ENCODE measurements around the gene IPO11.

DNA sequence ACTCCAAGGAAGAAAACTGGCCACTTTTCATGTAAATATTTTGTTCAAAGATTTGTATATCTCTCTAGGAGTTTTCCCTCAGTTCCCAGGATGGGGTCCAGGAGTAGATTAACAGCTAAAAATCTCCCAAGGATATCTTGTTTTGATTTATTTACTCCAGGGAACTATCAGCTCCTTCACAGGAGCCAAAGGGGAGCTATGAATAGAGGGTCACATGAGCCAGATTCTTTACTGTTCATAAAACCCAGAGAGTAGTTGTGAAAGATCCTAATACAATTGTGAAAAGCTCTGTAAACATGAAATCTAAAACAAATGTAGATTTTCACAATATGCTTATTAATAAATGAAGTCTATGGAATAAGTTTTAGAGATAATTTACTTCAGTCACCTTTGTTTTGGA is 25.7 kb upstream of the IPO11 start:
- TF ChIP-seq, protein P1, sequence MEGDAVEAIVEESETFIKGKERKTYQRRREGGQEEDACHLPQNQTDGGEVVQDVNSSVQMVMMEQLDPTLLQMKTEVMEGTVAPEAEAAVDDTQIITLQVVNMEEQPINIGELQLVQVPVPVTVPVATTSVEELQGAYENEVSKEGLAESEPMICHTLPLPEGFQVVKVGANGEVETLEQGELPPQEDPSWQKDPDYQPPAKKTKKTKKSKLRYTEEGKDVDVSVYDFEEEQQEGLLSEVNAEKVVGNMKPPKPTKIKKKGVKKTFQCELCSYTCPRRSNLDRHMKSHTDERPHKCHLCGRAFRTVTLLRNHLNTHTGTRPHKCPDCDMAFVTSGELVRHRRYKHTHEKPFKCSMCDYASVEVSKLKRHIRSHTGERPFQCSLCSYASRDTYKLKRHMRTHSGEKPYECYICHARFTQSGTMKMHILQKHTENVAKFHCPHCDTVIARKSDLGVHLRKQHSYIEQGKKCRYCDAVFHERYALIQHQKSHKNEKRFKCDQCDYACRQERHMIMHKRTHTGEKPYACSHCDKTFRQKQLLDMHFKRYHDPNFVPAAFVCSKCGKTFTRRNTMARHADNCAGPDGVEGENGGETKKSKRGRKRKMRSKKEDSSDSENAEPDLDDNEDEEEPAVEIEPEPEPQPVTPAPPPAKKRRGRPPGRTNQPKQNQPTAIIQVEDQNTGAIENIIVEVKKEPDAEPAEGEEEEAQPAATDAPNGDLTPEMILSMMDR (IDR thresholded peaks at IDR 0.05), result no peak
- no peak for TF ChIP-seq POLR2A (IDR thresholded peaks at IDR 0.05)

All from thyroid gland (tissue), 4 donors.